Stimulated activated CD4-positive, alpha-beta T cell treated with anti-CD3 and anti-CD28 coated beads, TNF-alpha, amount 100 ng/mL, for 1 hour (primary cell): ENCODE measurements around the gene S100A4.
"Not testable (repeated sequence)": the region's sequence is repeated elsewhere in the genome, so short reads cannot be mapped to it uniquely, and the experiment has no call there.

Experiments
- DNase-seq, 3 donors: peaks; one replicate each; pipeline ENCODE4 v3.0.0-alpha.2; 2020; ENCODE audit warnings: low read depth in 3 of 3, low spot score in 1 of 3

Gene S100A4

DNA sequence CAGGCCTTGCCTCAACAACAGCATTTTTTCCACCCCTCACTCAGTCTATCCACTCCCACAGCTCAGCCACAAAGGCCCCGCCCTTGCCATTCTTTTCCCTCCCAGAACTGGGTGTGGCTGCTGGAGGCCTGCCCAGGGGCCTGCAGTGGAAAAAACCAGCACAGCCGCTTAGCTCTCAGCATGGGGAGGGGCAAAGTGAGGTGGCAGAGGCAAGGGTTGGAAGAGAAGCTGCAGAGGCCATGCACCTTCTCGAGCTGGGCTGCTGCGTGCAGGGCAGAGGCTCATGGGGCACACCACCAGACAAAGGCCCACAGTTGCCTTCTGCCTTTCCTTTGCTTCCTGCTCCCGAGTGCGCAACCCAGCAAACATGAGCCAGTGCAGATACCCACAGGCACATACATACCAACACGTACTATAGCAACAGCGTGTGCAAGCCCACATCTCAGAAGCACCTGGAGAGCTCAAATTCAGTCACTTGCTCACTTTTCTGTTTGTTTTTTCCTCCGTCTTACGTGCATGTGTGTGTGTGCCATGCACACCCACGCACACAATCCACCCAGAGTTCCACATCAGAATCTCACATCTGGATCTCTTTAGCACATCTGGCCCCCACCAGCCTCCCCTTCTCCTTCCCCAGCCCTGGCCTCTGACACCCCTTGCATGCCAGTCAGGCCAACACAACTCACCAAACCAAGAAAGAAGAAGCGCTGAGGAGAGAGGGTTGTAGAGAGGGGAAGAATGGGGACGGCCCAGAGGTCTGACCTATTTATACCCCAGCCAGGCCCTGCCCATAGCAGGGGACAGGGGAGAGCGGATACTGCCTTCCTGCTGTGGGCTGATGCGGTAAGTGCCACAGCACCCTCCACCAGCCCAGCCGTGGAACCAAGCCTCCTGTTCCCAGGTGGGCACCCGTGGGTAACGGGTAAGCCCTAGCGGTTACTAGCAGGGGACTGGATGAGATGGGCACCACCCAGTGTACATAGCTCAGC is at the start of gene S100A4:
TSS of gene S100A4 (minus strand) at position 740 of the 989 bp plus-strand sequence. CDS start 1,012 bp downstream, outside the sequence.
- DNase-seq, result peak; percentile 81 to 87 (median 82)

DNA sequence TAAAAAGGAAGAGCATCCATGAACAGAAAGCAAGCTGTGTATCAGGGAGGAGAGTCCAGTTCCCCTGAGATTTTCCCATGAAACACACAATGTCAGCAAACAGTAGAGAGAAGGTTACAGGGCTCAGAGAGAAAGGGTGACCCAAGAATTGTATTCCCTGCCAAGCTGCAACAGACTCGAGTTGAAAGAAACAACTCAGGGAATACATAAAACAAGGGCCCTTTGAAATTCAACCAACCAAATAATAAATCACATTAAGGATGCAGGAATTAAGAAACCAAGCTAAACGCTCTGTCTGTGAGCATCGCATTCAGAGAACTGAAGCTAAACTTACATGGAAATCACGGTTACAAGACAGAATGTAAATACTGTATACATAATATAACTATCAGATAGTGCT is 47.1 kb upstream of the S100A4 start:
- DNase-seq, result no peak

DNA sequence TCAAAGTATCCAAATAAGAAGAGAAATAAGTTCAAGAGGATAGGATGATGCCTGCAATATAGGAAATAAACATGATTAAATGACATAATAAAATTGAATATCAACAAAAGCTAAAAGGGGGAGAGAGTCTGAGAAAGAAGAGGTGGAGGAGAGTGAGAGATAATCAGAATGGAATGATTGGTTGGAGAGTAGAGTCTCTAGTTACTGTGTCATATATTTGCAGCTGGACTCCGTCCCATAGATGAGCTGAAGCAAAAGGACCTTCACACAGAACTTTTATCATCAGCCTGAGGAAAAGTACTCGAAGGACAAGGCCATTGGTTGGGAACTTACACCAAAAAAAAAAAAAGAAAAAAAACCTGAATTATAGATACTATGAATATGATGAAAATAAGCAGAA is 42.9 kb upstream of the S100A4 start:
- DNase-seq, result no peak

DNA sequence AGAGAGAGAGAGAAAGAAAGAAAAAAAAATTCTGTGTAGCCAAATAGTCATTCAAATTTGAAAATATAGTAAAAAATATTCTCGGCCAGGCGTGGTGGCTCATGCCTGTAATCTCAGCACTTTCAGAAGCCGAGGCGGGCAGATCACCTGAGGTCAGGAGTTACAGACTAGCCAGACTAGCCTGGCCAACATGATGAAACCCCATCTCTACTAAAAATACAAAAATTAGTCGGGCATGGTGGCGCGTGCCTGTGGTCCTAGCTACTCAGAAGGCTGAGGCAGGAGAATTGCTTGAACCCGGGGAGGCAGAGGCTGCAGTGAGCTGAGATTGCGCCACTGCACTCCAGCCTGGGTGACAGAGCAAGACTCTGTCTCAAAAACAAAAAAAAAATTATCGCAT is 42.4 kb upstream of the S100A4 start:
- DNase-seq, result not testable (repeated sequence)

DNA sequence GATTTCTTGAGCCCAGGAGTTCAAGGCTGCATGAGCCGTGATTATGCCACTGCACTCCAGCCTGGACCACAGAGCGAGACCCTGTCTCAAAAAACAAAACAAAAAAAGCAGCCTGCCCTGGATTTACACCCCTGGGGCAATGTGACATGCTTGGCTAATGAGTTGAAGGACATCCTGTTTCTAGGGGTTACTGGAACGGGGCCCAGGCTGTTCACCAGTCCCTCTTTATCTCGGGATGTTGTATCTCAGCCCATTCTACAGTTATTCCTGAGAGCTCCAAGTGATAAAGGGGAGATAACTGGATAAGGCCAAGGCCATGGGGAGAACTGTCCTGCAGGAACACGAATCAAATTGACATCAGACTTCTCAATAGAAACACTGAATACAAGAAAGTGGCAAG is 41.7 kb upstream of the S100A4 start:
- no peak for DNase-seq

DNA sequence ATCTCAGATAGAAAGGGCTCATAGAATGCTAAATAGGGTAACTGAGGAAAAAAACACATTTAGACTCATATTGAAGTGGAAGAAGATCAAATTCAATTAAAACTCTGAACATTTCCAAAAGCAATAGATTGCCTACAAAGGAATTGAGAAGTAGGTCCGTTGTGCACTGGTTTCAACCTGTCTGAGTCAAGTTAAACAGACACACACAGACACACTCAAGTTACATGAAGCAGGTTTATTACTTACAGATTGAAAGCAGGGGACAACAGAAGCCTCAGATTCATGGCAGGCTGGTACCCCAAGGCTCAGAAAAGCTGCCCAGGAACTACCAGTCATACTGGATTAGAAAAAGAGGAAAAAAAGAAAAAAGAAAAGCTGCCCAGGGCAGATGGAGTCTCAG is 40.7 kb upstream of the S100A4 start:
- no peak for DNase-seq

DNA sequence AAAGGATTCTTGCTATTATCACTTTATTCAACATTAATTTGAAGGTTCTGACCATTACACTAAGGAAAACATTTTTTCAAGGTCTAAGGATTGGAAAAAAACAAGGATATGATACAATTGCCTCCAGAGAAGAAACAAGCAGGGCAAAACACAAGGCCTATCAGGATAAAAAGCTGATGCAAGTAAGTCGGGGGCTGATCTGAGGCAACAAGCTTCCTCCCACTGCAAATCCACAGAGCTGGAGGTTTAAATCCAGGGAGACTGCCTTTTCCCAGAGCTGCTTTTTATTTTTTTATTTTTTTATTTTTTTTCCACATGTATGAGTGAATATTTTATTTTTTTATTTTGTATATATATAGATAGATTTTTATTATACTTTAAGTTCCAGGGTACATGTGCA is 39.4 kb upstream of the S100A4 start:
- no peak for DNase-seq

DNA sequence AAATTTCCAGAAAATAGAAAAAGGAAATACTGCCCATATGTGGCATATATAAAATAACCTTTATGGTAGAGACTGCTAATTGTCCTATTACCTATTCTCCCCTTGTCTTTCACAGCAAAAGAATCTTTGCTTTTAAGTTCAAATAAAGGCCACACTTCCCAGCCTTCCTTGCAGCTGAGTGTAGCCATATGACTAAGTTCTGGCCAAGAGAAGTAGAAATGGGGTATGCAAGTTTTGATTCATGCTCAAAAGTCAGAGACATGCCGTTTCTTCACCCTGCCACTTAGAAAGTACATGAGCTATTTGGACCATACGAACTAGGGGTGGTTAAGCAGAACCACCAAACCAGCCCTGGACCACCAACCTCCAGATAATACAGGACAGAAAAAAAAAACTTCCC is 38.4 kb upstream of the S100A4 start:
- no peak for DNase-seq

DNA sequence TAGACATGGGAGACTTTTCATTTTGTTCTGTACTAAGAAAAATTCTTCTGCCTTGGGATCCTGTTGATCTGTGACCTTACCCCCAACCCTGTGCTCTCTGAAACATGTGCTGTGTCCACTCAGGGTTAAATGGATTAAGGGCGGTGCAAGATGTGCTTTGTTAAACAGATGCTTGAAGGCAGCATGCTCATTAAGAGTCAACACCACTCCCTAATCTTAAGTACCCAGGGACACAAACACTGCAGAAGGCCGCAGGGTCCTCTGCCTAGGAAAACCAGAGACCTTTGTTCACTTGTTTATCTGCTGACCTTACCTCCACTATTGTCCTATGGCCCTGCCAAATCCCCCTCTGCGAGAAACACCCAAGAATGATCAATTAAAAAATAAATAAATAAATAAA is 37.9 kb upstream of the S100A4 start:
- DNase-seq, result not testable (repeated sequence)

DNA sequence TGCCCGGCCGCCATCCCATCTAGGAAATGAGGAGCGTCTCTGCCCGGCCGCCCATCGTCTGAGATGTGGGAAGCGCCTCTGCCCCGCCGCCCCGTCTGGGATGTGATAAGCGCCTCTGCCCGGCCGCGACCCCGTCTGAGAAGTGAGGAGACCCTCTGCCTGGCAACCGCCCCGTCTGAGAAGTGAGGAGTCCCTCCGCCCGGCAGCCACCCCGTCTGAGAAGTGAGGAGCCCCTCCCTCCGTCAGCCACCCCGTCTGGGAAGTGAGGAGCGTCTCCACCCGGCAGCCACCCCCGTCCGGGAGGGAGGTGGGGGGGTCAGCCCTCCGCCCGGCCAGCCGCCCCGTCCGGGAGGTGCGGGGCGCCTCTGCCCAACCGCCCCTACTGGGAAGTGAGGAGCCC is 37.2 kb upstream of the S100A4 start:
- not testable (repeated sequence) for DNase-seq

DNA sequence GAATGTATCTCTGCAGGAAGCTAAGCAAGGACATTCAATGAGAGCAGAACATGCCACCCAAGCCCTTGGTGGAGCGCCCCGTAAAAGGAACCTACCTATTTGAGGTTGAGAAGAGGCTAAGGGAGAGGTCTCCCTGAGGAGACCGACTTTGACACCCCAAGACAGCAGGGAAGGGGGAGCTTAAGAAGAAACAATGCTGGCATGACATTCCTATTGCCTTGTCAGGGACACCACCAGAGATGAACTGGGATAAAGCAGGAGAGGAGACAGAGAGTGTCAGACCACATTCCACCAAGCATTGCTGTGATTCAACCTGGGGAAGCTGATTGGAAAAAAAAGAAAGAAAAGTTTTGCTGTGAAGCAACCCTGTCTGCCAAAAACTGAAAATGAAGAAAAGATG is 33.3 kb upstream of the S100A4 start:
- DNase-seq, result no peak

DNA sequence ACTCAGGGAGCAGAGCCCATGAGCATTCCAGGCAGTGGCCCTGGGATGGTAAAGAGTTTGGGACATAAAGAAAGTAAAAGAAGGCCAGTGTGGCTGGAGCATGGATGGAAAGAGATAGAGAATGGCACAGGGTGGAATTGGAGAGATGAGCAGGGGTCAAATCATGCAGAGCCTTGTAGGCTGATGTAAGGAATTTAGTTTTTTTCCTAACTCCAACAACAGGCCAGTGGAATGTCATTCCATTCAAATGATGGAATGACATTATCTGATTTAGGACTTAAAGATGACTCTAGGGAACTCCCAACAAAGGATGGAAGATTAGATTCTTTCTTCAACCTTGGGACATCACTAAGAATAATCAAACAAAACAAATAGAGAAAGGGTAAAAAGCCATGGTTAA is 32.9 kb upstream of the S100A4 start:
- DNase-seq, result no peak

DNA sequence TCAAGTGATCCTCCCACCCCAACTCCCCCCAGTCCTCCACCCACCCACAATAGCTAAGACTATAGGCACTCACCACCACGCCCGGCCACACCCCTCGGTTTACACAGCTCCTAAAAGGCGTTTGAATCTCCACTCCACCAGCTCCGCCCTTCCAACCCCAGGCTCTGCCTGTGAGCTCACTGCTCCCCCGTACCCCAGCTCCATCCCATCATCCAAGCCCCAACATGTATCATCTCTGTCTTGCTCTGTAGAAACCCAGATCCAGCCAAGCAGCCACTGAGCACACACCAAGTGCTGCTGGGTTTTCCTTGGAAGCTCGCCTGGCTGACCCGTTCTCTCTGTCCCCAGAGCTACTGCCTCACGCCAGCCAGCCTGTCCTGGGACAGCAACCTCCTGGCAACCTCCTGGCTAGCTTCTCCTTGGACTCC is 32.0 kb upstream of the S100A4 start:
- no peak for DNase-seq

DNA sequence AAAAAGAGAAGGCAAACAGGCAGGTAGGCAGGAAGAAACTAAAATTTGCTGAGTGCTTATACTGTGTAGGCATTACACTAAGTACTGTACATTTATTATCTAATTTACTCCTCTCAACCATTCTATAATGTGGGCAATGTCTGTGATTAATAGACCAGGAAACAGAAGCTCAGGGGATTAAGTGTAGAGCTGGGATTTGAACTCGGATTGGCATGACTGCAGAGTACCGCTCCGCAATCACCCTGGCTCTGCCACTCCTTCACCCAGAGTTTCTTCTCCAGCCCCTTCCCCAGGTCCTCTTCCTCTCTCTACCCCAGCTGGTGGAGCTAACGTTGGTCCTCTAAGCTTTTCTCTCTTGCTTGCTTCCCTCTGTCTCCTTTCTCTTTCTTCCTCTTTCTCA is 31.5 kb upstream of the S100A4 start:
- DNase-seq, result no peak

DNA sequence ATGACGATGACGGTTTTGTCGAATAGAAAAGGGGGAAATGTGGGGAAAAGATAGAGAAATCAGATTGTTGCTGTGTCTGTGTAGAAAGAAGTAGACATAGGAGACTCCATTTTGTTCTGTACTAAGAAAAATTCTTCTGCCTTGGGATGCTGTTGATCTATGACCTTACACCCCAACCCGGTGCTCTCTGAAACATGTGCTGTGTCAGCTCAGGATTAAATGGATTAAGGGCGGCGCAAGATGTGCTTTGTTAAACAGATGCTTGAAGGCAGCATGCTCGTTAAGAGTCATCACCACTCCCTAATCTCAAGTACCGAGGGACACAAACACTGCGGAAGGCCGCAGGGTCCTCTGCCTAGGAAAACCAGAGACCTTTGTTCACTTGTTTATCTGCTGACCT is 29.9 kb upstream of the S100A4 start:
- not testable (repeated sequence) for DNase-seq

DNA sequence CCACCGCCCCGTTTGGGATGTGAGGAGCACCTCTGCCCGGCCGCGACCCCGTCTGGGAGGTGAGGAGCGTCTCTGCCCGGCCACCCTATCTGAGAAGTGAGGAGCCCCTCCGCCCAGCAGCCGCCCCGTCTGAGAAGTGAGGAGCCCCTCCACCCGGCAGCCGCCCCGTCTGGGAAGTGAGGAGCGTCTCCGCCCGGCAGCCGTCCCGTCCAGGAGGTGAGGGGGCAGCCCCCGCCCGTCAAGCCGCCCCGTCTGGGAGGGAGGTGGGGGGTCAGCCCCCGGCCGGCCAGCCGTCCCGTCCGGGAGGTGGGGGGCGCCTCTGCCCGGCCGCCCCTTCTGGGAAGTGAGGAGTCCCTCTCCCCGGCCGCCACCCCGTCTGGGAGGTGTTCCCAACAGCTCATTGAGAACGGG is 29.5 kb upstream of the S100A4 start:
- DNase-seq, result not testable (repeated sequence)

DNA sequence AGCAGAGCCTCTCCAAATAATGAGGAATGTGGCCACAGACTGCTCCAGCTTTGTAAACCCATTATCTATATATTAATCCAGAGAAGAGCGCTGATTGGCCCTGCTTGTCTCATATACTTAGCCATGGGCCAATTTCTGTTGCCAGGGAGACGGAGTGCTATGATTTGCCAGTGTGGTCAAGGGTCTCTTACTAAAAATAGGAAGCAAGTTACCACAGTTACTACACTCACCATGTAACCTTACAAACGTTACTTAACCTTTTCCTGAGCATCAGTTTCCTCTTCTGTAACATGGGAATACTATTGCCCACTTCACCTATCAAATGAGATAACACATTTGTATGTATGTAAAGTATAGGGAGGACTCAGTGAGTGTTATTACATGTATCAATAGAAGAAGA is 27.7 kb upstream of the S100A4 start:
- no peak for DNase-seq

DNA sequence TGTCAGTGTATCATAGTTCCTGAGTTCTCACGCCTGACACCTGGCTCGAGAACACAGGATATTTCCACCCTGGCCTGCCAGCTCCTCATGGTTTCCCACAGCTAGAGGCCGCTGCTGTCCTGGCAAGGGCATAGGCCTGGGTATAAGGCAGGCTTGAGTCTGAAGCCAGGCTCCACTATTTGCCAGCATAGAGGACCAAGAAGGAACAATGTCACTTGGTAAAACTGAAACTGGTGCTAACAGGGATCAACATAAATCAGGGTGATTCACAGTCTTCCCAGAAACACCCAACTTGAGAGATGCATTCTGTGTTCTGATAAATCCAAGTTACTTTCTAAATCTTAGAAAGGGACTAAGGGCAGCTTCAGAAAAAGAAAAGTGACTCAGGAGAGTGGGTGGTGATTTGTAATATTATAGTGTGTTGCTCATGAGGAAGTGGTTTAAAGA is 27.0 kb upstream of the S100A4 start:
- DNase-seq, result no peak

DNA sequence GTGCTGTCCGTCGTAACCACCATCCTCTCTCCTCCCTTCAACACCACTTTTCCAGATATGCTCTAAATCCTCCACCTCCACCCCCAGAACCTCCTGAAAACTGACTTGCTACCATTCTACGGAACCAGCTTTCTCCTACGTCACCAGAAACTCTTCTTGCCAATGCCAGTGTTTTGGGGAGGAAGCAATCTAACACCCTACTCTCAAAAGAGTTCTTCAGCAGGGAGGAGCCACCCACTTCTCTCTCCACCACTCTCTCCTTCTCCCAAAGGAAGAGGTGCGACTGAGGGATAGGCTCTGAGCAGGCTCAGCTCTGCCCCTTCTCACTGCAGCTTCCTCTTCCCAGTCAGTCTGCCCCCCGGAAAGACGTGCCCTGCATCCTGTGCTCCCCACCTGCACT is 26.1 kb upstream of the S100A4 start:
- DNase-seq, result no peak

DNA sequence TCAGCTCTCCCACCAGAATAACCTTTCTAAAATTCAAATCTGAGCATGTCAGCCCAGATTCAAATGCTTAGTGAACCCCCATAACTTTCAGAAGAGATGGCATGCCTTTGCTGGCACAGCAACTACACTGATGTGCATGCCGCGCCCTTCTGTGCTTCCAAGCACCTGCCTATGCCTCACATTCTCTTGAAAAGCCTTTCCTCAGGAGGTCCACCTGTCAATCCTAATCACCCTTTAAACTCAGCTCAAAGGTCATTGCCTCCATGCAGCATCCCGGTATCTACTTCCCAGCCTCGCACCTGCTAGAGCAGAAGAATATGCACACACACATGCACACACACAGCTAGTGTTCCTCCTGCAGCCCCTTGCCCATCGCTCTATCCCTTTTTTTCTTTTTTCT is 25.3 kb upstream of the S100A4 start:
- no peak for DNase-seq

DNA sequence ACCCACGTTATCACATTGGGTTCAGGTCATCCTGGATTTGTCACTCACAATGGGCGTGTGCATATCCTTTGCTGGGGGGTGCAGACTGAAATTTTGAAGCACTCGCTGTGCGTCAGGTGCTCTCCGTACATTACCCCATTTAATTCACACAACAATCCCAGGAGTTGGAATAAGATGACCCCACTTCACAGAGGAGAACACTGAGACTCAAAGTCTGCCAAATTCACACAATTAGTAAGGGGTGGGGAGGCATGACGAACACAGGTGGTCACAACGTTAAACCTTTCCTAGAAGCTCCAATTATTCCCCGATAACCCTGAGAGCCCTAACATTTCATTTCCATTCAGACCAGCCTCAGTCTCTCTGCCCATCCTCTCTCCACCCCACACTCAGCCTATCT is 23.9 kb upstream of the S100A4 start:
- no peak for DNase-seq

DNA sequence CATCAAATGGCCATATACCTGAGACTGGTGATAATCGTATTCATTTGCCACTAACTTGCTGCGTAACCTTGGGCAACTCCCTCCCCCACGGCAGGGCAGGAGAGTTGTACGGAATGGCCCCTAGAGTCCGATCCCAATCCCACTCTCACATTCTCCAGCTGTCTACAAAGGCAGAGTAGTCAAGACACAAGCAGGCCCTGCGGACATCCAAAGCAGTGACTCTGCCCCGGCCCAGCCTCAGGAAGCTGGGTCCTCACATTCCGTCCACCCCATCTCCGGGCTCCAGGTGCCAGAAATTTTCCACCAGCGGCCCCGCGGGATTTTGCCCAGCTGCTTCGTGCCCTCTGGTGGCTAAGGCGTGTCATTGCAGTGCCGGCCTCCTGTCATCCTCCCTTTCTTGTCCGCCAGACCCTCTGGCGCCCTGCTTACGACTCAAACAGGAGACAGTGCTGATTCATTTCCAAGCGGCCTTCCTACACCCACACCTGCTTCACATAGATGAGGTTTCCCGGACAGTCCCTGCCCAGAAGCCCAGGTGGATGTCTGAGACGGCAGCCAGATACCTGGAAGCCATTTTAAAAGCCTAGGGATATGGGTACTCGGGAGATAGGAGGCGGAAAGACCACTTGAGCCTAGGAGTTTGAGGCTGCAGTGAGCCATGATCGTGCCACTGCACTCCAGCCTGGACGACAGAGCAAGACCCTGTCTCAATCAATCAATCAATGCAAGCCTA is 22.9 kb upstream of the S100A4 start:
- DNase-seq, result peak; percentile 53 to 68 (median 67)
